ENCODE measurements around the gene TREML1. TPM values are rescaled to one million over a fixed set of nuclear protein-coding genes. Genes with fewer than 3 reads are reported as not detected.

TREML1 gene
- total and polyA plus RNA-seq, 2 of the 4 experiments (the other 2 are of a cell fraction) = not detected

DNA sequence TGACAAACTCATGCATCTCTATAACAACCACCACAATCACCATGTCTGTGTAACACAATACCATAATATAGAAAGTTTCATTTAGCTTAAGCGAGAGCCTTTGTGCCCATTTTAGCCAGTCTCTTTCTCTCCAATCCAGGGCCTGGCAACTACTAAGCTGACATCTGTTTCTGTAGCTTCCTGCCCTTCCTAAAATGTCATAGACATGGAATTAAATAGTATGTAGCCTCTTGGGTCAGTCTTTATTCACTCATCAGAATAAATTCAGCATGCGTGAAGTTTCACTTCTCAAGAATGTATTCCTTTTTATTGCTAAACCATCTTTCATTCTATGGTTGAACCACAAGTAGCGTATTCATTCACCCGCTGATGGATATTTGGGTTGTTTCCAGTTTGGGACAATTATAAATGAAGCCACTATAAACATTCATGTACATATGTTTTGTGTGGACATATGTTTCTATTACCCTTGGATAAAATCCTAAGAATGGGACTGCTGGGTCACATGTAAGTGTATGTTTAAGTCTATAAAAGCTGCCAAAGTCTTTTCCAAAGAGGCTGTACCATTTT is 10.5 kb upstream of the TREML1 start (continued):
- TF ChIP-seq, protein P1, sequence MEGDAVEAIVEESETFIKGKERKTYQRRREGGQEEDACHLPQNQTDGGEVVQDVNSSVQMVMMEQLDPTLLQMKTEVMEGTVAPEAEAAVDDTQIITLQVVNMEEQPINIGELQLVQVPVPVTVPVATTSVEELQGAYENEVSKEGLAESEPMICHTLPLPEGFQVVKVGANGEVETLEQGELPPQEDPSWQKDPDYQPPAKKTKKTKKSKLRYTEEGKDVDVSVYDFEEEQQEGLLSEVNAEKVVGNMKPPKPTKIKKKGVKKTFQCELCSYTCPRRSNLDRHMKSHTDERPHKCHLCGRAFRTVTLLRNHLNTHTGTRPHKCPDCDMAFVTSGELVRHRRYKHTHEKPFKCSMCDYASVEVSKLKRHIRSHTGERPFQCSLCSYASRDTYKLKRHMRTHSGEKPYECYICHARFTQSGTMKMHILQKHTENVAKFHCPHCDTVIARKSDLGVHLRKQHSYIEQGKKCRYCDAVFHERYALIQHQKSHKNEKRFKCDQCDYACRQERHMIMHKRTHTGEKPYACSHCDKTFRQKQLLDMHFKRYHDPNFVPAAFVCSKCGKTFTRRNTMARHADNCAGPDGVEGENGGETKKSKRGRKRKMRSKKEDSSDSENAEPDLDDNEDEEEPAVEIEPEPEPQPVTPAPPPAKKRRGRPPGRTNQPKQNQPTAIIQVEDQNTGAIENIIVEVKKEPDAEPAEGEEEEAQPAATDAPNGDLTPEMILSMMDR (conservative IDR thresholded peaks at IDR 0.05; ENCODE audit: low read depth, low read length) = no peak

DNA sequence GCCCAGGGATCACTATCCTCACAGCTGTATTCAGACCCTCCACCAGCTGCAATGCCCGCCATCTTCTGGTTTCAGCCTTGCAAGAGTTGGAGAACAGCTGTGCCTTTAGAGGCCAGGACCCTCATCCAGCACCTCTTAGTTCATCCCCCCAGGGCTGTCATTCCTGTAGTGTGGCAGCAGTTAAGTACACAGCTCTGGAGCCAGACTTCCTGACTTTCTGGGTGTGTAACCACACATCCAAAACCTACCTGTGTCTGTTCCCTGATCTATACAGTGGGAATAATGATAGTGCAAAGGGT is 9.2 kb upstream of the TREML1 start:
- no peaks in the 10 kb centered on the region for H3K36me3 ChIP-seq (ENCODE audit: control insufficient read depth, insufficient read depth, low read length)
- no peak overlapping the region for H3K23ac ChIP-seq (ENCODE audit: low read depth, low read length)
- WGBS, 2 experiments (ENCODE audit: extremely low coverage in 2 of 2, insufficient read length in 1 of 2) = 75% methylated on average over 1 of the region's 1 CpG; no CpG with 5 or more reads in 1 of the 2 experiments
- H4K20me1 ChIP-seq (ENCODE audit: insufficient read depth, low read length) = no peaks in the 10 kb centered on the region
- intact Hi-C loops (cut with micrococcal nuclease) (no loop called here), in situ Hi-C loops (cut with MboI; ENCODE audit: low sequenced_read_pairs) (no loop called here), dilution Hi-C loops (cut with HindIII; ENCODE audit: low sequenced_read_pairs, unreplicated experiment) (no loop called here)
- no peak overlapping the region for H2BK15ac ChIP-seq (ENCODE audit: low read depth, low read length)
- no peak overlapping the region for H2BK20ac ChIP-seq (ENCODE audit: low read depth, low read length)
- H3K18ac ChIP-seq (ENCODE audit: low read depth, low read length) = no peak overlapping the region
- no peak overlapping the region for H2AK5ac ChIP-seq (ENCODE audit: low read depth, low read length)
- no peaks in the 10 kb centered on the region for H3K9me1 ChIP-seq (ENCODE audit: insufficient read depth, low read length)
- CTCF ChIA-PET = no interaction called here
- no peak overlapping the region for H3K4ac ChIP-seq (ENCODE audit: low read depth, low read length)
- no peak overlapping the region for H2AFZ ChIP-seq (replicated peaks; ENCODE audit: low read length, poor library complexity)
- H3K56ac ChIP-seq (ENCODE audit: extremely low read depth, insufficient read depth, low read length) = no peak overlapping the region
- no peak for TF ChIP-seq MAZ (IDR thresholded peaks at IDR 0.05; ENCODE audit: borderline replicate concordance, low read depth, low read length)
- TF ChIP-seq CHD1 (IDR thresholded peaks at IDR 0.05; ENCODE audit: low read depth, low read length) = no peak
- TF ChIP-seq BHLHE40 (IDR thresholded peaks at IDR 0.05; ENCODE audit: low read depth, low read length) = no peak
- TF ChIP-seq FOS (IDR thresholded peaks at IDR 0.05; ENCODE audit: low read depth, low read length) = no peak
- no peak for TF ChIP-seq RCOR1 (IDR thresholded peaks at IDR 0.05; ENCODE audit: insufficient replicate concordance, low read length)
- no peak for TF ChIP-seq NFE2L2 (IDR thresholded peaks at IDR 0.05; ENCODE audit: low read depth, low read length)
- H3K4me2 ChIP-seq (ENCODE audit: low read depth, low read length) = no peak overlapping the region
- H2BK5ac ChIP-seq (ENCODE audit: low read depth, low read length, poor library complexity, severe bottlenecking) = no peak overlapping the region
- H2AK9ac ChIP-seq (replicated peaks; ENCODE audit: low read depth, low read length, poor library complexity) = no peak overlapping the region
- no peaks in the 10 kb centered on the region for H3K79me1 ChIP-seq (ENCODE audit: low read depth in 1 of 2, low read length in 2 of 2)
- no peak overlapping the region for H4K91ac ChIP-seq (ENCODE audit: insufficient read depth, low read depth, low read length)
- no peaks in the 10 kb centered on the region for H3K9me3 ChIP-seq (ENCODE audit: control insufficient read depth, insufficient read depth, low read length)
- no peak overlapping the region for H2BK120ac ChIP-seq (ENCODE audit: low read depth, low read length)
- DNase-seq (no peak), ATAC-seq (ENCODE audit: low read depth) (no peak)
- no peak overlapping the region for H4K5ac ChIP-seq (ENCODE audit: low read depth, low read length)
- no peak overlapping the region for H3K9ac ChIP-seq (ENCODE audit: low read depth, low read length)
- no peak overlapping the region for H3K4me3 ChIP-seq (ENCODE audit: insufficient read depth, low read depth, low read length)
- POLR2A ChIA-PET (ENCODE audit: unreplicated experiment) = no interaction called here
- no peak overlapping the region for H3K27ac ChIP-seq (ENCODE audit: insufficient read depth, low read length)
- H4K8ac ChIP-seq (ENCODE audit: low read depth in 2 of 2, low read length in 2 of 2) = no peak overlapping the region
- H3K4me1 ChIP-seq (ENCODE audit: control insufficient read depth, insufficient read depth, low read length) = peaks cover 6% of the 10 kb centered on the region; the same call in 1 of the 2 replicates
- peaks cover 5% of the 10 kb centered on the region for H3K27me3 ChIP-seq (ENCODE audit: control insufficient read depth, insufficient read depth, low read length)
- no peak overlapping the region for H3K14ac ChIP-seq (replicated peaks; ENCODE audit: low read depth, low read length)
- no TSS peak for BruUV-seq (replicated peaks)

Data from IMR-90 (cell line).